Stimulated activated CD4-positive, alpha-beta T cell treated with anti-CD3 and anti-CD28 coated beads, Interleukin-12 subunit alpha, Interleukin-12 subunit beta, amount 100 ng/mL, for 24 hours (primary cell): ENCODE data around the gene TMEM9.

ENCODE experiments used
- DNase-seq, 2 experiments: peaks; one replicate each; pipeline ENCODE4 v3.0.0-alpha.2; 2020; ENCODE audit warnings: low read depth in 2 of 2

The TMEM9 gene

DNA sequence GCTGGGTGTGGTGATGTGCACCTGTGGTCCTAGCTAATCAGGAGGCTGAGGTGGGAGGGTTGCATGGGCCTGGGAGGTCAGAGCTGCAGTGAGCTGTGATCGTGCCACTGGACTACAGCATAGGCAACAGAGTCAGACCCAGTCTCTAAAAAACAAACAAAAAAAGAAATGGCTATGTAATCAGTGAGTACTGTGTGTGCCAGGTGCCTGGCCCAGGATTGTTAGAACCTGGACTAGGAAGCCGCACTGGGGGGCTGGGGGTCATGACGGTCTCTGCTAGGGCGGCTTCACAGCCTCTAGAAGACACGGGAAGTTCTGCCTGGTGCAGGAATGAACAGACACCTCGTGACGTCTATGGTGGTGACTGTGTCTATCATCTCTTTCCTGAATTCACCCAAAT, 8.5 kb downstream of the TMEM9 start:
- DNase-seq: no peak

DNA sequence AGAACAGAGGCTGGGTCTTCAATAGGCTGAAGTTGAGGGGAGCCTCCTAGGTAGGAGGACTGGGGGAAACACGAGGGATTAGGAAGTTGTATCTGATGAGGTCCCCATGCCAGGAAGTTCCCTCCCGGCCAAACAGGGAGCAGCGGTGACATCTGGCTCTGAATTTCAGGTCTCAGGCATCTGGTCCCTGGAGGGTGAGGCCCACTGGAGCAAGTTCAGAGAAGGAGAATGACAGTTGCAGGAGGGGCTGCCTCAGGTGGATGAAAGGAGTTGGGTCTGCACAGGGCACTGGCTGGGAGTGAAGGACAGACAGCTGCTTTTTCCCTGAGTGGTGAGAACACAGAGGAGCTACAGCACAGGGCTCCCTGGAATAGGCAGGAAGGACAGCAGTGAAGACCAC, 9.1 kb downstream of the TMEM9 start:
- DNase-seq: no peak

DNA sequence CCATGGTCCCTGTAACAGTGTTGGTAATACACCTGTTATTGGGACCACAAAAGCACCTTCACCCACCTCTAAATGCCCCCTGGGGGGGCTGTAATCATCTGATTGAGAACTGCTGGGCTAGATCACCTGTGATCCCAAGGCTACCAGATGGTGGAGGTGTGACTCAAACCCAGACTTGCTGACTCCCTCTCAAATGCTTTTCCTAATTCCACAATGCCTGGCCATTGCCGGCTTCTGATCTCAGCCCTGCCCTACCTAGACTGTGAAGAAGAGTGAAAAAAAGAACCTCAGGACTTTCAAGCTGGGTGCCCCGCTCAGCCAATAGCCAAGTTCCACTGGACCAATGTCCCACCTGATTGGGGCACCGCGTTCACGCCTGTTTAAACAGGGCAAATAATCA, 9.6 kb downstream of the TMEM9 start:
- no peak for DNase-seq

DNA sequence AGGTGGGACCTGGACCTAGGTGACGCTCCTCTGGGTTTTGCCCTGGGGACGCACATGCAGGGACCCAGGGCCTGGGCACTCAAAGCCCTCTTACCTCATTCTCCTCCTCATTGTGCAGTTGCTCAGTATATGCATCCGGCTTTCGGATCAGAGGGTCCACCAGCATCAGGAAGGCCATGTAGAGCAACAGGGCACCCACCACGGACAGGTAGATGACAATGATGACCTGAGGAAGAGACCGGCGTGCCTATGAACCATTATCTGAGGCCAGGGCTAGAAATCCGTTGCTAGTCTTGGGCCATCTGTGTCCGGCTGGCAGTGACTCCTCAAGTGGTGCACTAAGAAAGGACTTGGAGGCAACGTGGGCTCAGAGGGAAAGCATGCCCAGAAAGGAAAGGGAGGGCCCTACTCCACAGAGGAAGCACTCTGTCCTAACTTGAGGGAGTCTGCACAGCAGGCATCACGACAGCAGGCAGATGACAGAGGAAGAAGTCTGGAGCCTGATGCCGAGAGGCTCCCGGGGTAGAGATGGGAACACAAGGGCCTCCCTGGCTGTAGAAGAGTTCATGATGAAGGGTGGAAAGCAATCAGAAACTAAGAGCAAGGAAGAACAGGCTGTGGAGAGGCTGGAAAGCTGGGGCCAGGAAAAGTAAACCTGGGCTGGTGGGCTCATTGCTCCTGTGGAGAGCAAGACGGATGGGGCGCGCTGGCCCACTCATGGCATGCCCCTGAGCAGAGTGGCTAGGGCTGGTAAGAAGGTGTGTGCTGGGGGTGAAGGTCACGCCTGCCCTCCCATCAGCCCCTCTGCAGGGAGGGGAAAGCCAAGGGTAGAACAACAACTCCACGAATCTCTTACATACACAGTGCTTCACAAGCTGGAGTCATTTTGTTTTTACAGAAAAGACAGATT, 10.3 kb downstream of the TMEM9 start:
- no peak for DNase-seq

DNA sequence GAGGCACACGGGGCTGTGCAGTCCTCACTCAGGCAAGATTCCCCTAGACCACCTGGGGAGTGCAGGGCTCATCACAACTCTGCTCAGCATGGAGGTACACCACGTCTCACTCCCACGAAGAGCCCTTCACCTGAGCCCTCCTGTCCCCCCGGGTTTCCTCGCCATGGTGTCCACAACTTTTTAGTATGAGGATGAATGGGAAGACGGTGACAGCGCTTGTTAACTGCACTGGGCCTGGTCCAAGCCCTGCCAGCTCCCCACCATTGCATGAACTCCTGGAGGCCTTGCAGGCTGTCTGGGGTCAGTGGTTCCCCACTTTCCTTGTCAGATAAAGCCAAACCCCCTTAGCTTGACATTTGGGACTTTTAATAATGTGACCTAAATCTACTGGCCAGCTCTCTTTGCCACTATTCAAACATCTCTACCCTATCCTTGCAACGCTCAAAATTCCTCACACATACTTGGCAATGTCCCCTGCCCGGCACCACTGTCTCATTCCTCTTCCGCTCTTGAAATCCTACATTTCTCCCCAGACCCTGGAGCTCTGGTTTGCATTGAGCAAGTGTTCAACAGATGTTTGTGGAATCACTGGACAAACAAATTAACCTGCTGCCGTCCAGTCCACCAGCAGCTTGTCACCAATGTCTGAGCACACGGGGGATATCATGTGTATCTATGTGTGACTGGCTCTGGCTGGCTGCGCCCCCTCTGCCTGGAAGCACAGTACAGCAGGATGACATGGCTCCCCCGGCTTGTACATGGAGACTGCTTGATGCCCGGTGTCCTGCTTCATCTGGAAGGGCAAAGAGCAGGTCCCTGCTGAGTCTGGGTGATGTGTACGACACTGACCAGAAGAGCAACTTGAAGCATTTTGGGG, 11.2 kb downstream of the TMEM9 start:
- DNase-seq: no peak

DNA sequence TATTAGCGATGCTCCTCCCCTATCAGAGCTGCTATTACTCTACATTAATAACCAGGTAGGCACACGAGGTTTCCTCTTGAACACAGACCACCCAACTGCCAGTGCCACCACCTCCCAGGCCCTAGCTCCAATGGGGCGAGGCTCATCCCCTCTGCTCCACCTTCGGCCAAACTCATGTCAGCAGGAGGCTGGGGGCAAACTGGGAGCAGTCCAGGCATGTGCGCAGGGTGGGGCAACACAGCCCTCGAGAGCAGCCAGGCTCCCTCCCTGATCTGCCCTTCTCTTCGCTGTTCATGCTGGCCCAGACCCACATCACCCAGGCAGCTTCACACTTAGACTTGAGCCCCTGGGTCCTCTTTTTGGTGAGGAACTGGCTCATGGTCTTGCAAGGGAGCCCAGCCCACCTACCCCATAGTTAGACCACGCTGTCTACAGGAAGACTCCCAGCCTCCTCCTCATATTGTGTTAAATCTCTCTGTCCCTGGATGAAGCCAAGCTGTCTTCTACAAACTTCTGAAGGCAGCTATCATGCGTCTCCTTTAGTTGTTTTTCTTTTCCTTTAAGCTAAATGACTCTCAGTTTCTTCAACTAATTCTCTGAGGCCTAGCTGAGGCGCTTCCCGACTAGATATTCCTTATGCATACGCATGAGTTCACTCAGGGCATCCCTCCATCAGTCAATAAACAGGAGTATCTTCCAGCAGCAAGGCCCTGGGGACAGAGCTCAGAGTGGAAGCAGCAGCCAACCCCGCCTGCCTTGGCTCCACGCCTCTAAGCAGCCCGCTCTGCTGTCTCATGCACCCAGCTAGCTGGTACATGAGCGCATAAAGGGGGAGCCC, 12.0 kb downstream of the TMEM9 start:
- no peak for DNase-seq

DNA sequence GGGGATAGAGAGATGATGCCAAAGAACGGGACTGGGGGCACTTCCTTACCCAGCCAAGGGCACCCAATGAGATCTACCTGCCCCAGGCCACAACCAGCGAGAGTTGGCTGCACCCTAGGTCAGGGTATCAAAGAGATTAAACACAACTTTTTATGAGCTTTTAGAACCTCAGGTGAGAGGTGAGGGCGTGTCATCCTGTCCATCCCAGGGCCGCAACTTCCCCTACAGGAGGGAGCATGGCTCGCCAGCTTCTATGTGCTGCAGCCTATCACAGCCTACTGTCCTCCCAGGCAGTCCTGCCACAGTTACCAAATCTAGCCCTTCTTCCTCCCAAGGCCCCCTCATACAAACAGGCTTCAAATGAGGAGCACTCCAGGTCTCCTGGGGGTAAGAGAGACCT, 12.9 kb downstream of the TMEM9 start:
- DNase-seq: no peak

DNA sequence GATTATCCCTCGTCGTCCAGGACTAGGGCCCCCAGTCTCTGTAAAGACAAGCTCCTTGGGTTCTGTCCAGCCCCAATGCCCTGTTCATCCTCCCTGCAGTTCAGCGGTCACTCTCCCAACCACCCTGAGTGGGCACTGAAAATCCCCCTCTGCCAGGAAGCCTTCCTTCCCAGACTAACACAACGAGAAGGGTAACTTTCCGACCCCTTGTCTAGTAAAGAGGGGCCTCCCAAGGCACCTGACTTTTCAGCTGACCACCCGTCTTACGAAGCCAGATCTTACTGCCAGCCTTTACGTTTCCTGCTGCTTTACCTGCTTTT, 13.4 kb downstream of the TMEM9 start:
- DNase-seq: no peak

DNA sequence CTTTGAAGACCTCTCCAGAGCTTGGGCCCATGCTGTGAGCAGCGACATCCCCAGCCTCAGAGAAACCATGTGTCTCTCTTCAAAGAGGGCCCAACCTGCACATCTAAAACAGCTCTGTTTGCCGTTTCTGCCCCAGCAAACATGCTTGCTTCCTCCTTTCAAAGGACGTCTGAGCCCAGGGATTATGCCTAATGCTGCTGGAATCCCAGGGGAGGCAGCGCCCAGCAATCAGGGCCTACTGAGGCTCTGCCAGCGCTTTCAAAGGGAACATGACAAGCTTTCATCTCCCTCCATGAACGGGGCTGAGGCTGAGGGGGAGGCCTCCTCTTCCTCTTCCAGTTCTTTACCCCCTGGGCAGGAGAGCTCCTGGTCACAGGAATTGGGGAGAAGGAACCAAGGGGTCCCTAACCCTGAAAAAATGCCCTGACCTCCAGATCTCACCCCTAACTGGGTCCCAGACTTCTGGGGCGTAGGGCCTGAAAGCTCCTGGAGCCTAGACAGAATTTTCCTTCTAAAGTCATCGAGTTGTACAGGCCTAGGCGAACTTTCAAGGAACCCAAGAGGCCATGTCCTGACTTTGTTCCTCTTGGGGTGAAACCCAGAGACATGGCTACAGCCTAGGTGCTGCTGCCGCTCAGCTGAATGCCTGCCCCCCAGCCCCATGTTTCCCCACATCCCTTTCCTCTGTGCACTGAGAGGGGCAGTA, 13.9 kb downstream of the TMEM9 start:
- no peak for DNase-seq

DNA sequence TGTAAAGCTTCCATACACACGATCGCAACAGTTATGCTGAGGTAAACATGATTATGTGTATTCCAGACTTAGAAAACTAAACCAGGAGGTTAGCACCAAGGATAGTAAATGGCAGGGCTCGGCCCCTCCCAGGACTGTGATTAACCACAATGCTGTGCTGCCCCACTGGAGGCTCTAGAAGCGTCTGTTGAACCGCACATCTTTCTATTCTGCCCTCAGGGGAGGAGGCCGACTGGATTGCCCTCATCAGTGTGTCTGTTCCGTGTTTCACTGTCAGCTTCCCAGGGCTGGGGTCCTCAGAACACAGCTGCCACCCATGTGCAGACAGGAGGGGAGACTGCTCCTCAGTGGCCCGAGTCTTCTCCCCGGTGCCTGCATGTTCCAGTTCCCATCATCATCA, 14.5 kb downstream of the TMEM9 start:
- no peak for DNase-seq

DNA sequence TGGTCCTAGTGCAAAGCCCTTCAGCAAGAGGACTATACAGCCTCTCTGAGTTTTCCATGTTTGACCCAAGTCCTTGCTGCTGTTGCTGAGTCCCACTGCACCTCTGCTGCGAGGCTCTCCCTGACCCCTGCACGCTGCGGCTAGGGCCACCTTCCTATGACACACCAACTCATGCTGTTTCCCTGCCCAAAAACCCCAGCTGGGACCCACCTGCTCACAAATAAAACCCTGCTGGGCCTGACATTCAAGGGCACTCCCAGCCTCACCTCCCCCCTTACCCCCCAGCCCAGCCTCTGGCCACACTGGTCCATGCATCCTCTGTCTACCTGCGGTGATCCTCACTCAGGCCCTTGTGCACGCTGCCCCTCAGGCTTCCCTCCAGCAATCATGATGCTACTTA, 15.0 kb downstream of the TMEM9 start:
- no peak for DNase-seq

DNA sequence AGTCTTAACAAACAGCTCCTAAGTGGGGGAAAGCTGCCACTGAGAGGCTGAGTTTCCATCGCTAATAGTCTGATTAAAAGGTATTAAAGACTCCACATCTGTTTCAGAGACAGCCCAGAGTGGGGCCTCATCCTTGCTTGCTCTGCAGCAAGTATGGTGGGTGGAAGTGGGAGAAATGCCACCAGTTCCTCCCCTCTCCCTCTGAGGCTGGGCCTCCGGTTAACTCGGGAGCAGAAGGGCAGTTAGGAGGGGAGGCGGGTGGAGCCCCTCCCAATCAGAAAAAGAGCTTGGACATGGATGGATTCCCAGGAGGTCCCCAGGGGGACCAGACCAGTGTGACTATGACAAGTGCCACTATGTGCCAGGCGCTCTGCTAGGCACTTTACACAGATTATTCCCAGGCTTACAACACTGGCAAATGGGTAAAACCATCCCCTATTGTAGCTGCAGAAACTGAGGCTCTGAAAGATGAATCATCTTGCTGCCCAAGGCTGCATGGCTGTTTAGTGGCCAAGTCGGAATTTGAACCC, 15.9 kb downstream of the TMEM9 start:
- DNase-seq: no peak

DNA sequence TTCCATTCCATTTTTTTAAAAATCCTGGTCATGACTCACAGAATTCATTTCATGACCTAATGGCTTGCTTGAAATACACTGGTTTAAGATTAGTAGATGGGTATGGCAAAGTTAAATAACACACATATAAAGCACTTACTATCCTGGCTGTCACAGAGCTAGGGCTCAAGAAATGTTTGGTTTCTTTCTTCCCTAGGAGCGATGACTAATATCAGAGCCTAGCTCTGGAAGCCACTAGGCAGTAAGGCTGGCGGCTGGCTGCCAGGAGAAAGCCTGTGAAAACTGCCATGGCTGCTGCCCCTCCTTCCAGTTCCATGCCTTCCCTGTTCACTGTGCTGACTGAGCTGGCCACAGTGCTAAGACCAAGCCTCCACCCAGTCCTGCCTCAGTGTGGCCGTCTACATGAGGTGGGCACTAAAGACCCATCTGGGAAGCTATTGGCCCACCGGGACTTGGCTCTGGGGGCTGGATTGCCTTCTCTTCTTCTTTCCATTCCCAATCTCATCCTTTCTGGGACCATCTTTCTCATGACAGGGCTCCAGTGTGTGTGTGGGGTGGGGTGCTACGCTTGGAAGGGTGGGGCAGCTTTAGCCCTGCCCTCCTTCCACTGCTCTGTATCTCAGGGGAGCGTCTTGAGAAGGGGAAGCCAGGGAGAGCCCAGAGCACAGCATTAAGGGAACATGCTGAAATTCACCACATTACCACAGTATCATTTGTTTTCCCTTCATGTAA, 16.5 kb downstream of the TMEM9 start:
- DNase-seq: no peak

DNA sequence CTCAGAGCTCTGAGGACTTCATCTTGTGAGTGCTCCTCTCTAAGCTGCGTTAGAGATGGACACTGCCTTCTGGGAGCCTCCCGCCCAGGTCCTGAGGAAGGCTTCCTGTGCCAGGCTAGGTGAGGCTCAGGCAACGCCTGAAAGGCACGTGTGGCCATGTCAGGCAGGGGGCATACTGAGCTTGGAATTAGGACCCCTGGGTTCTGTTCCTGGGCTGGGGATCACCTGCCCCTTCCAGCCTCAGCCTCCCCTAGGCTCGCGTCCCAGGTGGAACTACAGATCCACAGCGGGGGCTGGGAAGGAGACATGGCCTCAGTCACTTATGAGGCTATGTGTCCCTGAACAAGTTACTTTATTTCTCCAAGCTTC, 17.3 kb downstream of the TMEM9 start:
- DNase-seq: no peak

DNA sequence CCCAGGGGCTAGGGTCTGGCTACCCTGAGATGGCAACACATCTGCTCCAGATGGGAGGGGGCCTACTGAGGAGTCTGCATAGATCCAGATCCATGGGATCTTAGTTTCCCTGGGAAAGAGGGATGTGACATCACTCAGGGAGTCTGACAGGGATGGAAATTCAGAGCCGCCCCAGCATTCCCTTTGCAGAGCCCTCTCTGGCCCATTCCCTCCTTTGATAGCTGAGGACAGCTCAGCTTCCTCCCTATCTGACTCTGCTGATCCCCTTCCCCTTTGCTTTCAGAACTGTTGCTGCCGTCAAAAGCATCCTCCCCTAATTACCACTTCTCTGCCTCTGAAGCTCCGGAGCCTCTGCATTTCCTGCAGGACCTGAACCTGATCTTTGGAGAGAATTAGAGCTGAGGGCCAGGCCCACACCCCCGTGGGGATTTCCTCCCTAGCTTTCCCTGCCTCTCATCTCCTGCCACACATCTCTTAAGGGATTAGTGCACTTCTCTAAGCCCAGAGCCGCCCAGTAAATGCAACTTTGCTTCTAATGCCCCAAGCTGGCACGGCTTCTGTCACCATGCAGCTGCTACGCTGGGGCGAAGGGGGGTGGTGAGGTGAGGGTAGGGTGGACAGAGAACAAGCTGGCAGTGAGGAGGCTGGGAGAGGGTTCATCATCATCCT, 17.8 kb downstream of the TMEM9 start:
- no peak for DNase-seq

DNA sequence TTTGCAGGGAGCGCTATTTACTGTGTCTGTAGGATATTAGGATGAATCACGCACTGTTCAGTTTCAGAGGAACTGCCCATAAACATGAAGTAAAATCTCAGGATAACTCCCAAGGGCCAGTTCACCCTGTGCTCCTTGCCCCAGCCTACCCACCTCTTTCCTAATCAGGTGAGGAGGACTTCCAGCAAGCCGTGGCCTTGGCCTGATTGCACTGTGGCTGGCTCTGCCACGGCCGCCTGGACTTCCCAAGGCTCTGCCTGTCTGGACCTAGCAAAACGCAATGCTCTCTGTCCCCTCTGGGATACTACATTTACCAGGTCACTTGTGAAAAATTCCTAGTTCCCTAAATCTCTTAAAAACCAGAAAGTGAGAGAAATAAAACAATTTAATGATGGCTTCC, 19.9 kb downstream of the TMEM9 start:
- no peak for DNase-seq

DNA sequence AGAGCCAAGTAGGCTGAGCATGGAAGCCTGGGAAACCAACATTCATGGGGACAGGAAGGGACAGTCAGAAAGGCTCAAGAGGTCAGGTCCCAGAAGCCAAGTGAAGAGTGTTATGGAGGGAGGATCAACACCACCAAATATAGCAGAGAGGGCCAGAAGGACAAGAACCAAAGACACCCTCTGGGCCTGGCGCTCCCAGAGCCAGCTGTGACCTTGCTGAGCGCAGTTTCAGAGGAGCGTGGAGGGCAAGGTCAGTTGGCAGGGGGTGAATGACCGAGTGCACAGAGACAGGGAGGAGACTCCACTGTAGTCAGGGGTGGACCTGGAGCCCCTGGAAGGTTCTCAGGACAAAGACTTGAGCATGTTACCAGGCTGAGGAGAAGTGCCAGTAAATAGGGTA, 22.9 kb downstream of the TMEM9 start:
- DNase-seq: no peak

DNA sequence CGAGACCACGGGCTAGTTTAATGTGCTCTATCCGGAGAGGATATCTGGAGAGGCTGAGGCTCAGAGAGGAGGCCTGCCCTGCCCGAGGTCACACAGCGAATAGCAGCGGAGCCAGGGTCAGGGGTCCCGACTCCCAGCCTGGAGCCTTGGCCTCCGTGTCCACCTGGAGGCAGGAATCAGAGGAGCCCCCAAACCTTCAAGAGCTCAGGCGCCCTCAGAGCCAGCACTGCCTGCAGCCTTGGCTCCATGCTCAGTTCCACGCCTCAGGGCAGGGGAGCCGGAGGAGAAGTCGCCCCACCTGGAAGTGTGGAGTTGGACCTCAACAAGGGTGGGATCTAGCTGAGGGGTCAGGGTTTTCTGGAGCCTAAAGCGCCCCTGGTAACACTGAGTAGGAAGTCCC, 25.3 kb downstream of the TMEM9 start:
- no peak for DNase-seq

DNA sequence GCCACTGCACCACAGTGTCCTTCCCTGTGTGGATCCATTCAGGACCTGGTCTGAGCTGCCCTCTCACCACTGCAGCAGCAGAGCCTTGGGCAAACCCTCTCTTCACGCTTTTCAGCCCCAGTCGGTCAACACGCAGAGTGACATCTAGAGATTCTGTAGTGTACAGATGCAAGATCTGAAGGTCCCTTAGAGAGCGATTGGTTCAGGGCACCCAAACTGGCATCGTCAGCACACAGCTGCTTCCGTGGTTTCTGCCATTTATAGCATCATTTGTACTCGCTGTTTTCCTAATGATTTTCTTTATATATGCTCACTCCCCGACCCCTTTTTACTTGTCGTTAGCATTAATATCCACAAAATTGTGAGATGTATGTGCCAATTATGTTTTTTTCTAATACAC, 25.8 kb downstream of the TMEM9 start:
- no peak for DNase-seq
